Sigmoid colon (tissue), 7 donors: ENCODE measurements around the gene RALGAPB. TPM values are rescaled to one million over a fixed set of nuclear protein-coding genes. Genes with fewer than 3 reads are reported as not detected.
"Not testable (repeated sequence)": the region's sequence is repeated elsewhere in the genome, so short reads cannot be mapped to it uniquely, and the experiment has no call there.

Experiments used
- DNase-seq: peaks from one replicate; pipeline ENCODE4 v3.0.0-alpha.2; 2019
- H3K27ac ChIP-seq, 4 donors: fragments of 200-600 bp; sonication (generic); one replicate each; pipeline ENCODE4 v1.5.1; 2016 to 2019; ENCODE audit warnings: mild to moderate bottlenecking in 1 of 4
- H3K27me3 ChIP-seq, 3 donors: fragments of 200-600 bp; sonication (generic); one replicate each; pipeline ENCODE4 v1.5.1; 2019; ENCODE audit warnings: mild to moderate bottlenecking in 1 of 3
- H3K36me3 ChIP-seq, 4 donors: fragments of 200-600 bp; sonication (generic); one replicate each; pipeline ENCODE4 v1.5.1; 2016 to 2019
- H3K4me1 ChIP-seq, 4 donors: fragments of 200-600 bp; sonication (generic); one replicate each; pipeline ENCODE4 v1.5.1; 2017 to 2019
- H3K4me3 ChIP-seq, 4 donors: fragments of 200-600 bp; sonication (generic); one replicate each; pipeline ENCODE4 v1.5.1; 2017 to 2019; ENCODE audit warnings: mild to moderate bottlenecking in 2 of 4, moderate library complexity in 1 of 4
- H3K9me3 ChIP-seq, 4 donors: fragments of 200-600 bp in 3 of 4; sonication (generic) in 3 of 4; one replicate each; pipeline versions ENCODE4 v1.5.1 to v1.6.1; 2013 to 2019
- CTCF ChIP-seq, 4 experiments: fragments of 450-650 bp in 3 of 4; fragments of 200-600 bp in 1 of 4; IDR thresholded peaks; one replicate each; pipeline ENCODE4 v1.5.1; 2016 to 2019; ENCODE audit warnings: antibody characterized with exemption in 4 of 4, mild to moderate bottlenecking in 3 of 4, moderate library complexity in 2 of 4
- EP300 ChIP-seq, 4 donors: sonication (generic); formaldehyde crosslinking; IDR thresholded peaks; one replicate each; pipeline ENCODE4 v1.6.1; 2017; ENCODE audit warnings: antibody characterized with exemption in 4 of 4
- POLR2A ChIP-seq, 2 donors: fragments of 450-650 bp; IDR thresholded peaks; one replicate each; pipeline ENCODE4 v1.6.1; 2016; ENCODE audit warnings: antibody characterized with exemption in 2 of 2, mild to moderate bottlenecking in 2 of 2, moderate library complexity in 2 of 2
- POLR2AphosphoS5 ChIP-seq, 4 donors: sonication (generic); formaldehyde crosslinking; IDR thresholded peaks; one replicate each; pipeline ENCODE4 v1.6.1; 2017; ENCODE audit warnings: antibody characterized with exemption in 4 of 4
- WGBS, 2 donors: extraction: QIAGEN DNeasy Blood & Tissue Kit; methylation state at CpG; one replicate each; pipeline ENCODE4 v1.1.7; 2013; 5-methylcytosine and 5-hydroxymethylcytosine counted together
- intact Hi-C: fragments of 100-400 bp; cut with DNase I; formaldehyde crosslinking; loops from one replicate; pipeline ENCODE4 v1.15.1; 2023
- polyA plus RNA-seq, 3 donors: library from polyadenylated mRNA; stranded (reverse); fragments of 200-250 nt; gene quantifications; one replicate each; pipeline ENCODE4 v1.2.3, GENCODE V29; 2013
- total RNA-seq, 4 donors: library from RNA; depleted of rRNA; stranded (reverse); fragments of >200 nt; gene quantifications; one replicate each; pipeline ENCODE4 v1.1.0, GENCODE V29; 2016
- donor health status: healthy with polysubstance abuse.
- donor health status: Bipolar disorder and iron deficiency.
- donor health status: healthy.

Gene RALGAPB
- total and polyA plus RNA-seq, 7 donors = 7.2 to 37.9 (median 29.3) TPM

- DNase-seq = peak; percentile 93
- Histone ChIP-seq H3K9me3 (no peaks in the 10 kb centered on the region), H3K27ac (peak within 1 kb of the TSS; percentile 79 to 85 (median 81)), H3K4me1 (peaks cover 0 to 15% (median 14%) of the 10 kb centered on the region in 4 donors), H3K36me3 (peaks cover 6 to 41% (median 19%) of the 10 kb centered on the region in 4 donors), H3K4me3 (peak within 1 kb of the TSS; percentile 59 to 76 (median 66)), H3K27me3 (no peaks in the 10 kb centered on the region)
- TF ChIP-seq POLR2A (IDR thresholded peaks at IDR 0.05) (peak; percentile 46 to 63), CTCF (IDR thresholded peaks at IDR 0.05) (peak; percentile 99), POLR2AphosphoS5 (IDR thresholded peaks at IDR 0.05) (peak; percentile 79 to 92 (median 87)), EP300 (IDR thresholded peaks at IDR 0.05) (no peak)
- WGBS, 2 donors = 1% methylated on average over 65 of the region's 65 CpGs
- intact Hi-C loops = loop anchor here (5.0 kb wide), 1 partner anchor 37 kb away; the partner anchor contains the start of gene RALGAPB
These were observed 37.7 kb upstream of the RALGAPB start, which contains the start of gene SNHG17 for GRCh38 chr20:38434770-38435554. SNHG17 (minus strand) TSS chr20:38435328.

- DNase-seq = no peak
- no peaks in the 10 kb centered on the region for H3K27me3 ChIP-seq
- intact Hi-C loops = loop anchor here (5.0 kb wide), 1 partner anchor 37 kb away; the partner anchor contains the start of gene RALGAPB
- WGBS, 2 donors = 72 to 79% methylated on average over 6 of the region's 6 CpGs
- H3K9me3 ChIP-seq = no peaks in the 10 kb centered on the region
- TF ChIP-seq CTCF (IDR thresholded peaks at IDR 0.05) (peak in 1 of 4 experiments; percentile 2), EP300 (IDR thresholded peaks at IDR 0.05) (no peak)
- peaks cover 6 to 35% (median 14%) of the 10 kb centered on the region in 4 donors for H3K36me3 ChIP-seq
- peaks cover 0 to 15% (median 14%) of the 10 kb centered on the region in 4 donors for H3K4me1 ChIP-seq
- H3K27ac ChIP-seq = no peak overlapping the region
- H3K4me3 ChIP-seq = peak overlapping the region in 1 of 4 donors; percentile 67
These were observed 37.1 kb upstream of the RALGAPB start for GRCh38 chr20:38435555-38435939.

- intact Hi-C loops = loop anchor here (5.0 kb wide), 1 partner anchor 35 kb away; the partner anchor contains the start of gene RALGAPB
- peaks cover 0 to 15% (median 14%) of the 10 kb centered on the region in 4 donors for H3K4me1 ChIP-seq
- DNase-seq = no peak
- H3K27me3 ChIP-seq = no peaks in the 10 kb centered on the region
- WGBS, 2 donors = 82 to 86% methylated on average over 6 of the region's 6 CpGs
- no peak for TF ChIP-seq POLR2AphosphoS5 (IDR thresholded peaks at IDR 0.05)
- TF ChIP-seq CTCF (IDR thresholded peaks at IDR 0.05) = no peak
- TF ChIP-seq POLR2A (IDR thresholded peaks at IDR 0.05) = no peak
- TF ChIP-seq EP300 (IDR thresholded peaks at IDR 0.05) = no peak
- H3K27ac ChIP-seq = no peak overlapping the region
- no peak overlapping the region for H3K4me3 ChIP-seq
- no peaks in the 10 kb centered on the region for H3K9me3 ChIP-seq
- H3K36me3 ChIP-seq = peaks cover 0 to 12% (median 2%) of the 10 kb centered on the region in 4 donors
These were observed 34.8 kb upstream of the RALGAPB start for GRCh38 chr20:38437796-38438195.

- H3K9me3 ChIP-seq, H3K27me3 ChIP-seq, H3K27ac ChIP-seq, H3K4me1 ChIP-seq, H3K4me3 ChIP-seq, DNase-seq, intact Hi-C loops, H3K36me3 ChIP-seq: not testable (repeated sequence)
- WGBS, 2 donors = 91 to 93% methylated on average over 8 of the region's 8 CpGs
These were observed 31.5 kb upstream of the RALGAPB start for GRCh38 chr20:38441110-38441509.

GRCh38 chr20:38441916-38442315 is 30.7 kb upstream of the RALGAPB start:
- H3K27ac ChIP-seq = no peak overlapping the region
- TF ChIP-seq CTCF (IDR thresholded peaks at IDR 0.05) = no peak
- no peak for TF ChIP-seq POLR2AphosphoS5 (IDR thresholded peaks at IDR 0.05)
- TF ChIP-seq POLR2A (IDR thresholded peaks at IDR 0.05) = no peak
- no peak for TF ChIP-seq EP300 (IDR thresholded peaks at IDR 0.05)
- H3K27me3 ChIP-seq = no peaks in the 10 kb centered on the region
- H3K4me1 ChIP-seq = peaks cover 0 to 8% (median 6%) of the 10 kb centered on the region in 4 donors
- no peaks in the 10 kb centered on the region for H3K36me3 ChIP-seq
- intact Hi-C loops = no loop called here
- 72 to 75% methylated on average over 9 of the region's 9 CpGs for WGBS, 2 donors
- no peaks in the 10 kb centered on the region for H3K9me3 ChIP-seq
- no peak for DNase-seq
- H3K4me3 ChIP-seq = no peak overlapping the region
